GM19239 (cell line): ENCODE results near the gene TIGD4.

Experiments
- DNase-seq: peaks from one replicate; pipeline ENCODE4 v3.0.0; 2011; ENCODE audit warnings: low spot score; ENCODE audit not compliant: insufficient read length
- FAIRE-seq: peaks from 2 replicates; lab custom pipeline; 2011; peaks lifted over from hg19 to GRCh38; lab: Jason Lieb, UNC

TIGD4 gene

GRCh38 chr4:152779513-152780266 is at the start of gene TIGD4, which contains the start of gene ARFIP1:
TSS of gene TIGD4 (minus strand) at chr4:152779730. CDS start at chr4:152771004, 8,726 bp downstream.
TSS of gene ARFIP1 (plus strand) at chr4:152779954. CDS start at chr4:152829634, 49,680 bp downstream.
- DNase-seq (peak; percentile 61), FAIRE-seq (peak; percentile 96)

- DNase-seq = no peak
- no peak for FAIRE-seq
Observed at GRCh38 chr4:152828122-152828521, 48.6 kb upstream of the TIGD4 start.

GRCh38 chr4:152825336-152825735 is 45.8 kb upstream of the TIGD4 start:
- DNase-seq = no peak
- FAIRE-seq = no peak

- DNase-seq = no peak
- no peak for FAIRE-seq
Observed at GRCh38 chr4:152824561-152824960, 45.0 kb upstream of the TIGD4 start.

GRCh38 chr4:152822323-152822722 is 42.8 kb upstream of the TIGD4 start:
- DNase-seq = no peak
- FAIRE-seq = no peak

- FAIRE-seq (no peak), DNase-seq (no peak)
Observed at GRCh38 chr4:152820073-152820472, 40.5 kb upstream of the TIGD4 start.

- no peak for FAIRE-seq
- no peak for DNase-seq
Observed at GRCh38 chr4:152819026-152819645, 39.6 kb upstream of the TIGD4 start.

- DNase-seq = no peak
- no peak for FAIRE-seq
Observed at GRCh38 chr4:152817331-152817730, 37.8 kb upstream of the TIGD4 start.

GRCh38 chr4:152815078-152815477 is 35.5 kb upstream of the TIGD4 start:
- no peak for FAIRE-seq
- no peak for DNase-seq

GRCh38 chr4:152810715-152811287 is 31.3 kb upstream of the TIGD4 start:
- FAIRE-seq (no peak), DNase-seq (no peak)

- FAIRE-seq = no peak
- DNase-seq = no peak
Observed at GRCh38 chr4:152808670-152809069, 29.1 kb upstream of the TIGD4 start.

GRCh38 chr4:152807294-152807829 is 27.8 kb upstream of the TIGD4 start:
- FAIRE-seq (peak; percentile 81), DNase-seq (no peak)

- FAIRE-seq (no peak), DNase-seq (no peak)
Observed at GRCh38 chr4:152806501-152807125, 27.1 kb upstream of the TIGD4 start.

- FAIRE-seq (no peak), DNase-seq (no peak)
Observed at GRCh38 chr4:152805818-152806217, 26.3 kb upstream of the TIGD4 start.

- FAIRE-seq (no peak), DNase-seq (no peak)
Observed at GRCh38 chr4:152805071-152805650, 25.6 kb upstream of the TIGD4 start.

GRCh38 chr4:152803541-152803940 is 24.0 kb upstream of the TIGD4 start:
- no peak for DNase-seq
- peak; percentile 56 for FAIRE-seq

- DNase-seq = no peak
- FAIRE-seq = no peak
Observed at GRCh38 chr4:152795891-152796290, 16.4 kb upstream of the TIGD4 start.

GRCh38 chr4:152786627-152787026 is 7.1 kb upstream of the TIGD4 start:
- FAIRE-seq (peak; percentile 21), DNase-seq (no peak)

GRCh38 chr4:152785639-152786615 is 6.4 kb upstream of the TIGD4 start:
- DNase-seq (no peak), FAIRE-seq (peak; percentile 56)
